Fibroblast of the aortic adventitia (primary cell): ENCODE measurements around the gene HSPA4L. TPM values are rescaled to one million over a fixed set of nuclear protein-coding genes. Genes with fewer than 3 reads are reported as not detected.

Experiments used
- DNase-seq: peaks from one replicate; pipeline ENCODE4 v3.0.0-alpha.2; 2010; ENCODE audit warnings: low read depth
- H3K4me3 ChIP-seq: 2 replicates; pipeline ENCODE4 v1.5.1; 2011; ENCODE audit warnings: low read depth, mild to moderate bottlenecking, control low read depth, low read length, moderate library complexity
- total RNA-seq: library from RNA; depleted of rRNA; stranded (reverse); fragments of >200 nt; gene quantifications from 2 replicates; pipeline ENCODE4 v1.2.3, GENCODE V29; 2012; ENCODE audit warnings: low replicate concordance
- TF ChIP-seq, protein P1 (sequence below): IDR thresholded peaks from 2 replicates; pipeline ENCODE4 v1.5.1; 2011; ENCODE audit warnings: mild to moderate bottlenecking, low read length, control low read depth, inconsistent platforms; ENCODE audit not compliant: insufficient read depth

The HSPA4L gene
- total RNA-seq, 1 donor: 10.7 TPM

GRCh38 chr4:127875791-127876190 lies 93.7 kb downstream of the HSPA4L start:
- no peak overlapping the region for H3K4me3 ChIP-seq
- no peak for DNase-seq
- TF ChIP-seq, protein P1, sequence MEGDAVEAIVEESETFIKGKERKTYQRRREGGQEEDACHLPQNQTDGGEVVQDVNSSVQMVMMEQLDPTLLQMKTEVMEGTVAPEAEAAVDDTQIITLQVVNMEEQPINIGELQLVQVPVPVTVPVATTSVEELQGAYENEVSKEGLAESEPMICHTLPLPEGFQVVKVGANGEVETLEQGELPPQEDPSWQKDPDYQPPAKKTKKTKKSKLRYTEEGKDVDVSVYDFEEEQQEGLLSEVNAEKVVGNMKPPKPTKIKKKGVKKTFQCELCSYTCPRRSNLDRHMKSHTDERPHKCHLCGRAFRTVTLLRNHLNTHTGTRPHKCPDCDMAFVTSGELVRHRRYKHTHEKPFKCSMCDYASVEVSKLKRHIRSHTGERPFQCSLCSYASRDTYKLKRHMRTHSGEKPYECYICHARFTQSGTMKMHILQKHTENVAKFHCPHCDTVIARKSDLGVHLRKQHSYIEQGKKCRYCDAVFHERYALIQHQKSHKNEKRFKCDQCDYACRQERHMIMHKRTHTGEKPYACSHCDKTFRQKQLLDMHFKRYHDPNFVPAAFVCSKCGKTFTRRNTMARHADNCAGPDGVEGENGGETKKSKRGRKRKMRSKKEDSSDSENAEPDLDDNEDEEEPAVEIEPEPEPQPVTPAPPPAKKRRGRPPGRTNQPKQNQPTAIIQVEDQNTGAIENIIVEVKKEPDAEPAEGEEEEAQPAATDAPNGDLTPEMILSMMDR: no peak

- TF ChIP-seq, protein P1: no peak
- peak; percentile 95 for DNase-seq
- H3K4me3 ChIP-seq: peak within 1 kb of the TSS; percentile 93
Observed at GRCh38 chr4:127880763-127881562, 98.8 kb downstream of the HSPA4L start, which contains the start of gene PLK4. Gene PLK4, plus strand, starts transcription at chr4:127880893. Its CDS starts 242 bp downstream, at chr4:127881135.

- peak overlapping the region; percentile 93 for H3K4me3 ChIP-seq
- DNase-seq: no peak
- TF ChIP-seq, protein P1: no peak
Observed at GRCh38 chr4:127881563-127881864, 99.4 kb downstream of the HSPA4L start.

DNA sequence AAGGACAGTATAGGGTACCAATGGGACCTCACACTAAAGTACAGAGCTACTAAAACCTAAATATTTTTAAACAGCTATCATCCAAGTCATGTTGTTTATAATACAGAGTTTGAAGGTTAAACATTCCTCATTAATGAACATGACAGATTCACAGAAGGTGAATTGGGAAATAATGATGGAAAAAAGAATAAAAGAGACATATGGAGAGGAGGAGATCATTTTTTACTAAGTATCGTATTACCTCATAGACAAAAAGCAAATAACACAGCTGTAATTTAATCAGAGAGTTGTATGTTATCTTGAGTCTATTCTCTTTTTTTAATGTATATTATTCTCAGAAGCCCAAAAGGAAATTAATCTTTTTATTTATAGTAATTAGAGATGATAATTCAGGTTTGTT lies 106.4 kb downstream of the HSPA4L start:
- TF ChIP-seq, protein P1: no peak
- no peak for DNase-seq
- no peak overlapping the region for H3K4me3 ChIP-seq

GRCh38 chr4:127889903-127890302 lies 107.8 kb downstream of the HSPA4L start:
- peak; percentile 39 for DNase-seq
- TF ChIP-seq, protein P1: no peak
- no peak overlapping the region for H3K4me3 ChIP-seq

Other genes with a start within 250 kb of the HSPA4L start
- 6.0 and 14.1 TPM in 2 replicates for gene INTU, start 149.4 kb upstream of the HSPA4L start, total RNA-seq
- gene SLC25A31, start 51.9 kb upstream of the HSPA4L start, total RNA-seq: not detected in 2 replicates
- gene PLK4, start 98.6 kb downstream of the HSPA4L start, total RNA-seq: 0.33 and 21.4 TPM in 2 replicates
- gene MFSD8, start 182.9 kb downstream of the HSPA4L start, total RNA-seq: 15.8 and 22.7 TPM in 2 replicates
- 2.9 and 6.0 TPM in 2 replicates for gene ABHD18, start 183.1 kb downstream of the HSPA4L start, total RNA-seq